ENCODE results near the gene ARHGAP26.

DNA sequence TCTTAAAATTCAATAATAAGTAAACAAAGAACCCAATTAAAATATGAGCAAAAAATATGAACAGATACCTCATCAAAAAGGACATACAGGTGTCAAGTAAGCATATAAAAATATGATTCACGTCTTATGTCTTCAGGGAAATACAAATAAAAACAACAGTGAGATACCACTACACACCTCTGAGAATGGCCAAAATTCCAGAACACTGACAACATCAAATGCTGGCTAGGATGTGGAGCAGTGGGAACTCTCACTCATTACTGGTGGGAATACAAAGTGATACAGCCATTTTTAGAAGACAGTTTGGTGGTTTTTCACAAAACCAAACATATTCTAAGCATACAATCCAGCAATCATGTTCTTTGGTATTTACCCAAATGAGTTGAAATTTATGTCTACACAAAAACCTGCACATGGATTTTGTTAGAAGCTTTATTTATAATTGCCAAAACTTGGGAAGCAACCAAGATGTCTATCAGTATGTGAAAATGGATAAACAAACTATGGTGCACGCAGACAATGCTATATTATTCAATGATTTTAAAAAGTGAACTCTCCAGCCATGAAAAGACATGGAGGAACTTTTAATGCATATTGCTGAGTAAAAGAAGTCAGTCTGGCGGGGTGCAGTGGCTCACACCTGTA lies 381.0 kb downstream of the ARHGAP26 start:
- no peak for TF ChIP-seq POLR2A (IDR thresholded peaks at IDR 0.05)
- TF ChIP-seq, protein P1, sequence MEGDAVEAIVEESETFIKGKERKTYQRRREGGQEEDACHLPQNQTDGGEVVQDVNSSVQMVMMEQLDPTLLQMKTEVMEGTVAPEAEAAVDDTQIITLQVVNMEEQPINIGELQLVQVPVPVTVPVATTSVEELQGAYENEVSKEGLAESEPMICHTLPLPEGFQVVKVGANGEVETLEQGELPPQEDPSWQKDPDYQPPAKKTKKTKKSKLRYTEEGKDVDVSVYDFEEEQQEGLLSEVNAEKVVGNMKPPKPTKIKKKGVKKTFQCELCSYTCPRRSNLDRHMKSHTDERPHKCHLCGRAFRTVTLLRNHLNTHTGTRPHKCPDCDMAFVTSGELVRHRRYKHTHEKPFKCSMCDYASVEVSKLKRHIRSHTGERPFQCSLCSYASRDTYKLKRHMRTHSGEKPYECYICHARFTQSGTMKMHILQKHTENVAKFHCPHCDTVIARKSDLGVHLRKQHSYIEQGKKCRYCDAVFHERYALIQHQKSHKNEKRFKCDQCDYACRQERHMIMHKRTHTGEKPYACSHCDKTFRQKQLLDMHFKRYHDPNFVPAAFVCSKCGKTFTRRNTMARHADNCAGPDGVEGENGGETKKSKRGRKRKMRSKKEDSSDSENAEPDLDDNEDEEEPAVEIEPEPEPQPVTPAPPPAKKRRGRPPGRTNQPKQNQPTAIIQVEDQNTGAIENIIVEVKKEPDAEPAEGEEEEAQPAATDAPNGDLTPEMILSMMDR (IDR thresholded peaks at IDR 0.05), result no peak
